OCI-LY7 (cell line): ENCODE data around the gene CACTIN.

Experiments
- EZH2phosphoT487 ChIP-seq: fragments of 200-600 bp; sonication (generic); IDR thresholded peaks from 2 replicates; pipeline ENCODE4 v1.6.1; 2018; ENCODE audit warnings: low read depth, borderline replicate concordance, mild to moderate bottlenecking, mixed run types, antibody characterized with exemption, low read length, moderate library complexity, mixed read lengths
- TF ChIP-seq, protein P1 (sequence below): fragments of 200-600 bp; sonication (generic); conservative IDR thresholded peaks from 2 replicates; pipeline ENCODE4 v1.5.1; 2014; ENCODE audit warnings: mild to moderate bottlenecking, antibody characterized with exemption, low read length, moderate library complexity, mixed read lengths

DNA sequence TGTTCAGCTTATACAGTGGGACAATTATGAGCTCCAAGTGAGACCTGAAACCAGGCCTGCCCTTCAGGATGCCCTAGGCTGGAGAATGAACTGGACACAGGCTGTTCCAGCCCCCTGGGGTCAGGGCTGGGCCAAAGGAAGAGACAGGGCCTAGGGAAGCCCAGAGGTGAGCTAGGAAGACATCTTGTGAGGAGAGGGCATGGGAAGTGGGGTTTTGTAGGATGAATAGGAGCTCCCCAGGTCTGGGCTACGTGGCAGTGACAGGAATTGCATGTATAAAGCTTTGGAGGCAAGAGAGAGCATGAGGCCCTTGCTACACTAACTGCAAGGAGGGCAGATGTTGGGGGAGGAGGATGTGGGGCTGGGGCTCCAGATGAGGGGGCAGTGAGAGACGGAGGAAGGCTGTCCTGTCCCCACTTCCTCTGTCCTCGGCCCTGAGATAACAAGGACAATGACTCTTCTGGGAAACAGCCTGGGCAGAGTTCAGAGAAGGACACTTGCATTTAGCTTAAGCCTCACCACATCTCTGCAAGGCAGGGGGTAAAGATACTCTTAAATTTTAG is 18.4 kb downstream of the CACTIN start:
- TF ChIP-seq, protein P1, sequence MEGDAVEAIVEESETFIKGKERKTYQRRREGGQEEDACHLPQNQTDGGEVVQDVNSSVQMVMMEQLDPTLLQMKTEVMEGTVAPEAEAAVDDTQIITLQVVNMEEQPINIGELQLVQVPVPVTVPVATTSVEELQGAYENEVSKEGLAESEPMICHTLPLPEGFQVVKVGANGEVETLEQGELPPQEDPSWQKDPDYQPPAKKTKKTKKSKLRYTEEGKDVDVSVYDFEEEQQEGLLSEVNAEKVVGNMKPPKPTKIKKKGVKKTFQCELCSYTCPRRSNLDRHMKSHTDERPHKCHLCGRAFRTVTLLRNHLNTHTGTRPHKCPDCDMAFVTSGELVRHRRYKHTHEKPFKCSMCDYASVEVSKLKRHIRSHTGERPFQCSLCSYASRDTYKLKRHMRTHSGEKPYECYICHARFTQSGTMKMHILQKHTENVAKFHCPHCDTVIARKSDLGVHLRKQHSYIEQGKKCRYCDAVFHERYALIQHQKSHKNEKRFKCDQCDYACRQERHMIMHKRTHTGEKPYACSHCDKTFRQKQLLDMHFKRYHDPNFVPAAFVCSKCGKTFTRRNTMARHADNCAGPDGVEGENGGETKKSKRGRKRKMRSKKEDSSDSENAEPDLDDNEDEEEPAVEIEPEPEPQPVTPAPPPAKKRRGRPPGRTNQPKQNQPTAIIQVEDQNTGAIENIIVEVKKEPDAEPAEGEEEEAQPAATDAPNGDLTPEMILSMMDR: no peak
- no peak for TF ChIP-seq EZH2phosphoT487
